K562 (cell line): ENCODE data around the gene ZRANB1. TPM values are rescaled to one million over a fixed set of nuclear protein-coding genes. Genes with fewer than 3 reads are reported as not detected.

Source experiments
- ATAC-seq: fragments of 200-7000 bp; cut with Tn5 transposase; 3 replicates; pipeline ENCODE4 v1.9.1; 2020; ENCODE audit warnings: moderate library complexity
- BruUV-seq: library from RNA; stranded (reverse); fragments of 400-500 nt; replicated peaks from 2 replicates; lab custom pipeline; 2021; lab: Mats Ljungman, UMichigan
- CTCF ChIA-PET: fragments of 300-600 bp; formaldehyde crosslinking; extraction: SDS; loops from one replicate; lab custom pipeline; 2021; ENCODE audit warnings: low intra/inter-chr PET ratio; lab: Yijun Ruan, JAX
- POLR2A ChIA-PET: fragments of 300-600, 350-650 bp; sonication (Branson Sonifier 250); formaldehyde crosslinking; extraction: SDS; loops from one replicate; lab custom pipeline; 2021; ENCODE audit warnings: antibody characterized with exemption, inconsistent platforms; lab: Yijun Ruan, JAX
- DNase-seq, 4 experiments: peaks; one replicate each; pipeline versions ENCODE4 v3.0.0 to v3.0.0-alpha.2; 2011 to 2018; ENCODE audit warnings: low spot score in 3 of 4, mixed read lengths in 3 of 4; ENCODE audit errors: extremely low read depth in 1 of 4
- FAIRE-seq: peaks from 2 replicates; lab custom pipeline; 2011; peaks lifted over from hg19 to GRCh38; lab: Jason Lieb, UNC
- H2AFZ ChIP-seq: 2 replicates; pipeline ENCODE4 v1.6.0; 2011; ENCODE audit warnings: low read depth, low read length, control low read depth, inconsistent platforms
- H3K27ac ChIP-seq: fragments of 200-600 bp; 3 replicates; pipeline ENCODE4 v1.8.0; 2011; ENCODE audit warnings: low read depth, mild to moderate bottlenecking, control low read depth, inconsistent platforms, low read length, moderate library complexity, mixed read lengths; ENCODE audit errors: extremely low read depth
- H3K27me3 ChIP-seq, 2 experiments: fragments of 300-600 bp in 1 of 2; 2 replicates in 1 of 2; 3 replicates in 1 of 2; pipeline versions ENCODE4 v1.6.0 to v1.8.0; 2011; ENCODE audit warnings: inconsistent platforms in 2 of 2, low read length in 2 of 2, mild to moderate bottlenecking in 1 of 2, mixed read lengths in 1 of 2, moderate library complexity in 1 of 2; ENCODE audit not compliant: control insufficient read depth in 2 of 2, insufficient read depth in 2 of 2
- H3K36me3 ChIP-seq: fragments of 300-600 bp; 3 replicates; pipeline ENCODE4 v1.8.0; 2011; ENCODE audit warnings: mild to moderate bottlenecking, low read length, inconsistent platforms; ENCODE audit not compliant: control insufficient read depth, insufficient read depth
- H3K4me1 ChIP-seq, 2 experiments: fragments of 200-600 bp in 1 of 2; replicated peaks in 1 of 2; 2 replicates in 1 of 2; 3 replicates in 1 of 2; pipeline versions ENCODE4 v1.5.1 to v1.8.0; 2011; ENCODE audit warnings: inconsistent platforms in 2 of 2, low read length in 2 of 2, mild to moderate bottlenecking in 1 of 2, mixed read lengths in 1 of 2, moderate library complexity in 1 of 2; ENCODE audit not compliant: control insufficient read depth in 2 of 2, insufficient read depth in 2 of 2
- H3K4me2 ChIP-seq: 2 replicates; pipeline ENCODE4 v1.6.1; 2011; ENCODE audit warnings: low read length, control low read depth, inconsistent platforms, mixed read lengths; ENCODE audit not compliant: insufficient read depth
- H3K4me3 ChIP-seq: fragments of 200-600 bp; sonication (generic), shearing (Covaris generic); 2 replicates; pipeline ENCODE4 v1.5.1; 2016; ENCODE audit warnings: control low read depth, inconsistent platforms
- H3K79me2 ChIP-seq: fragments of 200-600 bp; 3 replicates; pipeline ENCODE4 v1.8.0; 2011; ENCODE audit warnings: low read length, inconsistent platforms; ENCODE audit not compliant: control insufficient read depth, insufficient read depth
- H3K9ac ChIP-seq, 2 experiments: 2 replicates each; pipeline versions ENCODE4 v1.6.0 to v1.6.1; 2011; ENCODE audit warnings: low read depth in 2 of 2, low read length in 2 of 2, control low read depth in 1 of 2, inconsistent platforms in 1 of 2, mild to moderate bottlenecking in 1 of 2, mixed read lengths in 1 of 2; ENCODE audit not compliant: insufficient read depth in 1 of 2
- H3K9me1 ChIP-seq: one replicate; pipeline ENCODE4 v1.6.0; 2011; ENCODE audit warnings: inconsistent platforms, mild to moderate bottlenecking, low read length, moderate library complexity; ENCODE audit not compliant: control insufficient read depth, insufficient read depth
- H3K9me3 ChIP-seq: replicated peaks from 2 replicates; pipeline ENCODE4 v1.5.1; 2011; ENCODE audit warnings: low read depth, low read length, inconsistent platforms; ENCODE audit not compliant: control insufficient read depth, insufficient read depth
- H4K20me1 ChIP-seq: replicated peaks from 2 replicates; pipeline ENCODE4 v1.6.1; 2011; ENCODE audit warnings: low read length, inconsistent platforms, mixed read lengths; ENCODE audit not compliant: control insufficient read depth, insufficient read depth
- E2F3 ChIP-seq: fragments of 250-450 bp; sonication (Bioruptor Pico); IDR thresholded peaks from 2 replicates; pipeline ENCODE4 v1.4.0; 2020; ENCODE audit warnings: mild to moderate bottlenecking
- EP400 ChIP-seq: fragments of 450-650 bp; IDR thresholded peaks from 2 replicates; pipeline ENCODE4 v1.6.1; 2017; ENCODE audit warnings: antibody characterized with exemption, mild to moderate bottlenecking, moderate library complexity
- FOXM1 ChIP-seq, 2 experiments: fragments of 450-650 bp in 1 of 2; sonication (generic) in 1 of 2; formaldehyde crosslinking in 1 of 2; IDR thresholded peaks; 2 replicates each; pipeline versions ENCODE4 v1.6.1 to v1.9.0; 2017 to 2022; ENCODE audit warnings: low read depth in 2 of 2, mild to moderate bottlenecking in 2 of 2, missing genetic modification reagents in 1 of 2, moderate library complexity in 1 of 2
- MAFG ChIP-seq: fragments of 450-650 bp; conservative IDR thresholded peaks from 2 replicates; pipeline ENCODE4 v1.6.1; 2016; ENCODE audit warnings: missing genetic modification characterization, missing compliant biosample characterization
- MTA3 ChIP-seq: fragments of 450-650 bp; formaldehyde crosslinking; IDR thresholded peaks from 2 replicates; pipeline ENCODE4 v1.6.1; 2017; ENCODE audit warnings: mild to moderate bottlenecking, borderline replicate concordance
- ZNF133 ChIP-seq: fragments of 250-450 bp; sonication (Bioruptor Pico); IDR thresholded peaks from 2 replicates; pipeline ENCODE4 v1.4.0; 2020; ENCODE audit warnings: mild to moderate bottlenecking
- WGBS: fragments of 100-300 bp; shearing (Covaris generic); methylation state at CpG from one replicate; pipeline ENCODE4 v1.1.6; 2016; ENCODE audit warnings: low coverage, mixed read lengths; ENCODE audit not compliant: insufficient coverage; ENCODE audit errors: missing lambda C conversion rate; 5-methylcytosine and 5-hydroxymethylcytosine counted together
- in situ Hi-C: fragments of 300-500 bp; cut with MboI; formaldehyde crosslinking; loops from 4 replicates; pipeline ENCODE4 v1.15.0; 2018; ENCODE audit warnings: inconsistent platforms, mixed read lengths
- intact Hi-C: fragments of 100-400 bp; cut with micrococcal nuclease; formaldehyde crosslinking; loops from 2 replicates; pipeline ENCODE4 v1.14.2; 2022
- polyA plus RNA-seq, 8 experiments: library from polyadenylated mRNA; depleted of rRNA in 4 of 8; stranded (reverse) in 5 of 8; unstranded in 3 of 8; fragments of >200 nt; fragmentation: Nextera tagmentation in 2 of 8; fragmentation: Illumina TruSeq in 1 of 8; extraction: Ambion mirVana in 2 of 8; extraction: Trizol in 1 of 8; gene quantifications; 2 replicates each; pipeline versions ENCODE4 v1.2.1 to v1.2.3, GENCODE V29; 2011 to 2014; ENCODE audit warnings: inconsistent platforms in 1 of 8, missing spikeins in 1 of 8
- total RNA-seq, 7 experiments: library from RNA; depleted of rRNA in 6 of 7; stranded (reverse); fragments of >200 nt in 6 of 7; fragmentation: Illumina TruSeq in 2 of 7; extraction: Trizol in 2 of 7; gene quantifications; 2 replicates each; pipeline versions ENCODE4 v1.2.1 to v1.2.3, GENCODE V29; 2011 to 2021; ENCODE audit warnings: low replicate concordance in 1 of 7
- TF ChIP-seq, protein P1 (sequence below): sonication (generic); formaldehyde crosslinking; IDR thresholded peaks from 2 replicates; pipeline ENCODE4 v1.8.0; 2022; ENCODE audit warnings: mild to moderate bottlenecking, missing genetic modification reagents
- TF ChIP-seq, protein P2 (sequence below), 2 experiments: fragments of 450-650 bp in 1 of 2; IDR thresholded peaks; 2 replicates each; pipeline ENCODE4 v1.6.1; 2011 to 2017; ENCODE audit warnings: low read depth in 2 of 2, antibody characterized with exemption in 1 of 2, borderline replicate concordance in 1 of 2, low read length in 1 of 2, mild to moderate bottlenecking in 1 of 2, mixed read lengths in 1 of 2; ENCODE audit not compliant: control insufficient read depth in 1 of 2

ZRANB1 gene
- total and polyA plus RNA-seq, 9 of the 15 experiments (the other 6 are each of a cell fraction or from before 2014, with no cell fraction given) = 0.07 to 1.1 (median 0.64) TPM

DNA sequence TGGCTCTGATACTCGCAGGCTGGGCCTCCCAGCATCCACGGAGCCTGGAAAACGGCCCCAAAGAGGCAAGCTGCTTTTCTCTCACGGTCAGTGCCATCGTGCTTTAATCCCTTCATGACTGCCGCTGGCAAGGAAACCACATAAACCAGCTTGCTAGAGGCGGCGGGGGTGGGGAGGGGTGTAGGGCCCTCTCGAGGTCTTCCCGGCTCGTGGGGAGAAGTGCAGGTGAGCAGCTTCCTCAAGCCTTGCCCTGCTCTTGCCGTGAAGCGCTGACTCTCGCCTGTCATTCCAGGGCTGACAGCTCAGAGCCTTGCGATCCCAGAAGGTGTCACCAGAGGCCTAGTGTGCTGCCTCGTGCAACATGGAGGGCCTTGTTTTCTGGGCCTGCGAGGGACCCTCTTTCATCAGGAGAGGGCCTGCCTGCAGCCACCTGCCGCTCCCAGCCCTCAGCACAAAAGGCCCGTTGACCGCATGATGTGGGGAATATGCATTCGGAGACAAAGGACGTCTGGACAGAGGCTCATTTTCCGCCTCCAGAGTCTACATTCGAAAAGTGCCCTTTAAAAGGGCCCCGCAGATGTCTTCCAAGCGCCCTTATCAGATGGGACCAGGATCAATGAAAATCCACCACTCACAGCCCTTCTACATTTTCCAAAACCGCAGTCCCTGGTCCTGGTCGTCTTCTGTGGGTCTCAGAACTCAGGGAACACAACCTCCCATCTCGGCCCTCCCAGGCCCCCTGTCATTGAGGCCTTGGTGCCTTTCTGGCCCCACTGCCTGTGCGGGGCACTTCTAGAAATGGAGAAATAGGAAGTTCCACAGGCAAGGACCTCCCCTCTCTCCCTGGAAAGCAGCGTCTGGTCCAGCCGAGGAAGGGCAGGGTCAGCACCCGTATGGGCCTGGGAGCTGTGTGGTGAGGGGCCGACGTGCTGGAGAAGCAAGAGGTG, 58.7 kb downstream of the ZRANB1 start:
- Histone ChIP-seq H3K27me3 (no peaks in the 10 kb centered on the region), H3K4me1 (no peaks in the 10 kb centered on the region), H3K9me1 (no peaks in the 10 kb centered on the region), H3K27ac (no peak overlapping the region), H3K9ac (no peak overlapping the region), H3K36me3 (no peaks in the 10 kb centered on the region), H4K20me1 (no peaks in the 10 kb centered on the region), H3K4me2 (no peak overlapping the region), H3K9me3 (no peaks in the 10 kb centered on the region), H2AFZ (no peak overlapping the region), H3K79me2 (no peaks in the 10 kb centered on the region), H3K4me3 (no peak overlapping the region)
- DNase-seq (no peak), ATAC-seq (no peak), FAIRE-seq (no peak)
- no CpG with 5 or more reads among the region's 35 CpGs for WGBS
- in situ Hi-C loops (no loop called here), intact Hi-C loops (no loop called here)
- no TSS peak for BruUV-seq
- POLR2A ChIA-PET = no interaction called here
- CTCF ChIA-PET = no interaction called here
- TF ChIP-seq MAFG = no peak
- TF ChIP-seq E2F3 (CRISPR knock-in tag) = no peak
- TF ChIP-seq MTA3 = no peak
- TF ChIP-seq ZNF133 = no peak
- no peak for TF ChIP-seq EP400
- TF ChIP-seq, protein P1, sequence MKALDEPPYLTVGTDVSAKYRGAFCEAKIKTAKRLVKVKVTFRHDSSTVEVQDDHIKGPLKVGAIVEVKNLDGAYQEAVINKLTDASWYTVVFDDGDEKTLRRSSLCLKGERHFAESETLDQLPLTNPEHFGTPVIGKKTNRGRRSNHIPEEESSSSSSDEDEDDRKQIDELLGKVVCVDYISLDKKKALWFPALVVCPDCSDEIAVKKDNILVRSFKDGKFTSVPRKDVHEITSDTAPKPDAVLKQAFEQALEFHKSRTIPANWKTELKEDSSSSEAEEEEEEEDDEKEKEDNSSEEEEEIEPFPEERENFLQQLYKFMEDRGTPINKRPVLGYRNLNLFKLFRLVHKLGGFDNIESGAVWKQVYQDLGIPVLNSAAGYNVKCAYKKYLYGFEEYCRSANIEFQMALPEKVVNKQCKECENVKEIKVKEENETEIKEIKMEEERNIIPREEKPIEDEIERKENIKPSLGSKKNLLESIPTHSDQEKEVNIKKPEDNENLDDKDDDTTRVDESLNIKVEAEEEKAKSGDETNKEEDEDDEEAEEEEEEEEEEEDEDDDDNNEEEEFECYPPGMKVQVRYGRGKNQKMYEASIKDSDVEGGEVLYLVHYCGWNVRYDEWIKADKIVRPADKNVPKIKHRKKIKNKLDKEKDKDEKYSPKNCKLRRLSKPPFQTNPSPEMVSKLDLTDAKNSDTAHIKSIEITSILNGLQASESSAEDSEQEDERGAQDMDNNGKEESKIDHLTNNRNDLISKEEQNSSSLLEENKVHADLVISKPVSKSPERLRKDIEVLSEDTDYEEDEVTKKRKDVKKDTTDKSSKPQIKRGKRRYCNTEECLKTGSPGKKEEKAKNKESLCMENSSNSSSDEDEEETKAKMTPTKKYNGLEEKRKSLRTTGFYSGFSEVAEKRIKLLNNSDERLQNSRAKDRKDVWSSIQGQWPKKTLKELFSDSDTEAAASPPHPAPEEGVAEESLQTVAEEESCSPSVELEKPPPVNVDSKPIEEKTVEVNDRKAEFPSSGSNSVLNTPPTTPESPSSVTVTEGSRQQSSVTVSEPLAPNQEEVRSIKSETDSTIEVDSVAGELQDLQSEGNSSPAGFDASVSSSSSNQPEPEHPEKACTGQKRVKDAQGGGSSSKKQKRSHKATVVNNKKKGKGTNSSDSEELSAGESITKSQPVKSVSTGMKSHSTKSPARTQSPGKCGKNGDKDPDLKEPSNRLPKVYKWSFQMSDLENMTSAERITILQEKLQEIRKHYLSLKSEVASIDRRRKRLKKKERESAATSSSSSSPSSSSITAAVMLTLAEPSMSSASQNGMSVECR (CRISPR knock-in tag) = no peak
- no peak for TF ChIP-seq FOXM1 (IDR thresholded peaks at IDR 0.05; ENCODE audit: low read depth)
- no peak for TF ChIP-seq FOXM1 (CRISPR knock-in tag; IDR thresholded peaks at IDR 0.05; ENCODE audit: low read depth)
- TF ChIP-seq, protein P2, sequence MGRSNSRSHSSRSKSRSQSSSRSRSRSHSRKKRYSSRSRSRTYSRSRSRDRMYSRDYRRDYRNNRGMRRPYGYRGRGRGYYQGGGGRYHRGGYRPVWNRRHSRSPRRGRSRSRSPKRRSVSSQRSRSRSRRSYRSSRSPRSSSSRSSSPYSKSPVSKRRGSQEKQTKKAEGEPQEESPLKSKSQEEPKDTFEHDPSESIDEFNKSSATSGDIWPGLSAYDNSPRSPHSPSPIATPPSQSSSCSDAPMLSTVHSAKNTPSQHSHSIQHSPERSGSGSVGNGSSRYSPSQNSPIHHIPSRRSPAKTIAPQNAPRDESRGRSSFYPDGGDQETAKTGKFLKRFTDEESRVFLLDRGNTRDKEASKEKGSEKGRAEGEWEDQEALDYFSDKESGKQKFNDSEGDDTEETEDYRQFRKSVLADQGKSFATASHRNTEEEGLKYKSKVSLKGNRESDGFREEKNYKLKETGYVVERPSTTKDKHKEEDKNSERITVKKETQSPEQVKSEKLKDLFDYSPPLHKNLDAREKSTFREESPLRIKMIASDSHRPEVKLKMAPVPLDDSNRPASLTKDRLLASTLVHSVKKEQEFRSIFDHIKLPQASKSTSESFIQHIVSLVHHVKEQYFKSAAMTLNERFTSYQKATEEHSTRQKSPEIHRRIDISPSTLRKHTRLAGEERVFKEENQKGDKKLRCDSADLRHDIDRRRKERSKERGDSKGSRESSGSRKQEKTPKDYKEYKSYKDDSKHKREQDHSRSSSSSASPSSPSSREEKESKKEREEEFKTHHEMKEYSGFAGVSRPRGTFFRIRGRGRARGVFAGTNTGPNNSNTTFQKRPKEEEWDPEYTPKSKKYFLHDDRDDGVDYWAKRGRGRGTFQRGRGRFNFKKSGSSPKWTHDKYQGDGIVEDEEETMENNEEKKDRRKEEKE (IDR thresholded peaks at IDR 0.05; ENCODE audit: borderline replicate concordance in 1 of 2, control insufficient read depth in 1 of 2, low read depth in 2 of 2, low read length in 1 of 2) = no peak
